Measurements from ENCODE around the gene C12orf42.
A peak's percentile ranks its signal among the peaks of the same experiment; 100 is the strongest.

Gene C12orf42

DNA sequence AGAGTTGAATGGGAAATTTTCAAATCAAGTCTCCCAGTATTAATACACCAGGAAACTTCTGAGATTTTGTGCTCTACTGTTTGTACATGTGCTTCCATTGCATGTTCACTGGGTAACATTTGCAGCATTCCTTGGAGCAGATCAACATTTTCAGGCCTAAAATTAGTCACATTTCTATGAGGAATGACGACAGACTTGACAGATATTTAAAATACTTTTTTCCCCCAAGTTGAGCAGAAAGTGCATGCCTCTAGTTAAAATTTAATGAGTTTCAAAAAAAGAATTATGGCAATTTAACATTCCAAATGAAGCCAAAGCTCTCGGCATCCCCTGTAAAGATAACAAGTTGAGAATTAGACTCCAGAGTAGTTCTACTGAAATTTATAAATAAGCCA lies 72.3 kb downstream of the C12orf42 start:
- DNase-seq, result no peak

DNA sequence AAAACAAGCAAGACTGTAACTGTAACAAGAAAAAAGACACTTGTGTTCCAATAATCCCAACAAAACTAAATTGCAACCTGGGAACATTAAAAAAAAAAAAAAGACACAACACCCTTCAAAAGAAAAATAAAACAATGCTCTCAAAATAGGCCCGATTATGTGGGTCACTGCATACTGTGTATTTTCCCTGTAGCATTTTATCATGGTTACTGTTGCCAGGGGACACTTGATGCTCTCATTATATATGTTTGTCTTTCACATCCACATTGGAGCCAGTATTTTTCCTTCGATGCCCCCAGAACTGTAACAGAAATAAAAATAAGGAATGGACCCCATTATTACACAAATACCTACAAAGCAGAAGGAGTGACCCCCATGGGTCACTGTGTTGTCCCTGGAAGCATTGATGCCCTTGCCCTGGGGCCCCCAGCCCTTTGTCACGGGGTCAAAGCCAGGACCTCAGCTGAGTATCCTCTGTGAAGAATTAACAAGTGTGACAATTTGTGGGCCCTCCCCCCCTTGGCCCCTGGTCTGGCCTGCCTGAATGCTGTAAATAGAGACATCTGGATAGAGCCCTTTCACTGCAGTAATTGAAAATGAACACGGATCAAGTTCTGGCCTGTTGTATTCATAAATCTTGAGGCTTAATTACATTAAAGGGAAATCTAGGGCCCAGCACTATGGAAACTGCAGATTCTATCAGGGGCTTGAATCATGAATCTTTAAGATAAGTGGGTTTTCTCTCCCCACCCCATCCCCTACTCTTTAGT lies 72.8 kb downstream of the C12orf42 start:
- peak; percentile 33 for DNase-seq

DNA sequence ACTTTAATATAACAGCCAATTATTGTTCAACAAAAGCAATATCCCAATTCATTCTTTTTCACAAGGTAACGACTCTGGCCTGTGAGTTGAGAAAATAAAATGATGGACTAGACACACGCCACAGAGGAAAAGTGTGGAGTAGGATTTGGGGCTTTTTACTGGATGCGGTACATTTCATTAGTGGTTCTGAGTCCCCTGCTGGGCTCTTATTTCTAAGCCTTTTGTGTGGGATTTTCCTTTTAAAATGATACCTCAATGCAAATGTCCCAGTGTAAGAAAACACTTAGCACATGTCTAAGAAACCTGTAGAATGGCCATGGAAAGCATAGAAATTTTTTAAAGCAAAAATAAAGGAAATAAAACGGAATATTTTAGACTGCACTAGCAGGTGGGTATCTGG lies 73.4 kb downstream of the C12orf42 start:
- DNase-seq, result no peak

DNA sequence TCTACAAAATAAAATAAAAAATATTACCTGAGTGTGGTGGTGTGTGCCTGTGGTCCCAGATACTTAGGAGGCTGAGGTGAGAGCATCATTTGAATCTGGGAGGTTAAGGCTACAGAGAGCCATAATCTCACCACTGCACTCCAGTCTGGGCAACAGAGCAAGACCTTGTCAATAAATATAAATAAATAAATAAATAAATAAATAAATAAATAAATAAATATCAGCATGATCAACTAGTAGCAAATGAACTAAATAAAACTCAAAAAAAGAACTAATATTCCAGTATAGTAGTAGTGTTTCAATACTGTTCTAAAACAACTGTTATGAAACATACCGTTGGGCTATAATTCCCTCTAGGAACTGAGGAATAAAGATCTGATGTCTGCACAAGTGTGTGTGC lies 74.4 kb downstream of the C12orf42 start:
- no peak for DNase-seq

DNA sequence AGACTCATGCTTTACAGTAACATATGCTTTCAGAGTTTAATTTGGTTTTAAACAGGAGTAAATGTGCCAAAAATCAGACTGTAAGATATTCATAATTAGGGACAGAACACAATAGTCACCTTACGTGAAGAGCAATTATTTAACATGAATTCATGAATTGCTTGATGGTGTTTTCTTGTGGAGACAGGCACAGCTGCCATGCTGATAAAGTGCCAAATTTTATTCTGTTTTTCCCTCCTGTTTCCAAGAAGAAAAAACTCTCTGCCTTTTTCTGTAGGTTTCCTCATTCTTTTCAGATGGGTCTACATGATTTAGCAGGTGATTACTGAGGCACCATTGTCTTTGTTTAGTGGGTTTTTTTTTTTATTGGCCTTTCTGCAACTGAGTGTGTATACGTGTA lies 80.1 kb downstream of the C12orf42 start:
- no peak for DNase-seq

DNA sequence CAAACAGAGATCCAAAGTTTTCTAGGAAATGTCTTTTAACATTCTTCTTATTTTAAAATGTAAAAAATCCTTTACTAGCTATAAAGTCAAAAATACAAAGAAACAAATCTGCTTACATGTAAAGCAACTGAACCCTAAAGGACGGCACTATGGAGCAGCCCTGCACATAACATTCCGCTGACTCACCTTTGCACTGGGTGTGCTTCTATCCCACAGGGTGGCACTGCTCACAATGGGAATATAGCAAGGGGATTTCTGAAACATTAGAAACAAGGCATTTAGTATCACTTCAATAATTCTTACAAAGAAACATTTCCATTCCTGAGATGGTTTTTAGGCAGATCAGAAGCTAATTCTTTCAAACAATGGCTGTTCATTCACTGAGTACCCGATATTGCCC lies 94.3 kb downstream of the C12orf42 start:
- DNase-seq, result no peak

DNA sequence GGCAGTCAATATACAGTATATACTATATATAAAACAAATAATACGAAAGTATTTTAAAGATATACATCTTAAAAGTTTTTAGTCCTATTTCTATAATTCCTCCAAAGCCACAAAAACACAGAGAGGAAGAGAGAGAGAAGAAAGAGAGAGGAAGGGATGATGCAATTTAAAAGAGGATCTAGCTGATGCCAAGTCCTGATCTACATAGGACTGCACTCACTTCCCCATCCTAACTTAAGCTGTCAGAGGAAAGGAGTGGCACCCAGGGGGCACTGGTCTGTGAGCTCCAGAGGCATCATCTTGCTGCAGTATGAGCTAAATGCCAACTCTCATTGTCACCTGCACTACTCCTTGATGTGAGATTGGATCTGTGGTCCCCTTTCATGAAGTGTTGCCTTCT lies 95.8 kb downstream of the C12orf42 start:
- DNase-seq, result no peak

DNA sequence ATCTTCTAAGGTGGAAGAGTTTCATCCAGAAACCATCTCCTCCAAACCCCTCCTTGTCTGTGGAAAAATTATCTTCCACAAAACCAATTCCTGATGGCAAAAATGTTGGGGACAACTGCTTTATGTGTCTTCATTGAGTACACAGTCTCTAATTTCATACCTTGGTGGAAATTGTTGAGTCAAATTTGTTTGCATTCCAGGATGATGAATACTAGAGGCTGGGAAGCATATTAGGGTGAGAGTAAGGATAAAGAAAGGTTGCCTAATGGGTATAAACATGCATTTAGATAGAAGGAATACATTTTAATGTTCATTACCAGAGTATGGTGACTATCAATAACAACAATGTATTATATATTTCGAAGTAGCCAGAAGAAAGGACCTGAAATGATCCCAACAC lies 98.2 kb downstream of the C12orf42 start:
- DNase-seq, result no peak

DNA sequence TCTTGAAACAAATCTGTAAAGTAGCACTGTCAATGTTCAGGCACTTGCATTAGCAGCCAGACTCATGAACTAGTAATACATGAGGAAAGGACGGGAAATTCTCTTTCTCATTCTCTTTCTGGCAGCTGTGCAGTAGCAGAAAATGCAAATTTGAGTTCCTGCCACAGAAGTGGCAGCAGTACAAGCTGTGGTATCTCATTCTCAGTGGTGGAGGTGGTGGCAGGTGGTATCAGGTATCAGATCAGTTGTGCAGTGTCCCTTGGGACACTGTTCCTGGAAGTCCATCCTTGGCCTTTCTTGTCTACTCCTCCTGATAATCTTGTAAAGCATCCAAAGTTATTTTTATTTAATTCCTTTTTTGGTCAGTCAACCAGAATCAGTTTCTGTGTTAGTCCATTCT lies 103.0 kb downstream of the C12orf42 start:
- DNase-seq, result no peak

DNA sequence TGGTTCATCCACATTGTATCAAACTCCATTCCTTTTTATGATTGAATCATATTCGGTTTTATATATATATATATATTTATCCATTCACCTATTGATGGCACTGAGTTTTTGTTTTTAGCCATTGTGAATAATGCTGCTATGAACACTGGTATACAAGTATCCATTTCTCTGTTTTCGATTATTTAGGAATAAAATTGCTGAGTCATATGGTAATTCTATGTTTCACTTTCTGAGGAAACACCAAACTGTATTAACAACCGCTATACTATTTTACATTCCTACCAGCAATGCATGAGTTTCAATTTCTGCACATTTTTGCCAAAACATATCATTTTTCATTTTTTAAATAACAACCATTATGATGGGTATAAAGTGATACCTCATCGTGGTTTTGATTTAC lies 104.7 kb downstream of the C12orf42 start:
- DNase-seq, result no peak

DNA sequence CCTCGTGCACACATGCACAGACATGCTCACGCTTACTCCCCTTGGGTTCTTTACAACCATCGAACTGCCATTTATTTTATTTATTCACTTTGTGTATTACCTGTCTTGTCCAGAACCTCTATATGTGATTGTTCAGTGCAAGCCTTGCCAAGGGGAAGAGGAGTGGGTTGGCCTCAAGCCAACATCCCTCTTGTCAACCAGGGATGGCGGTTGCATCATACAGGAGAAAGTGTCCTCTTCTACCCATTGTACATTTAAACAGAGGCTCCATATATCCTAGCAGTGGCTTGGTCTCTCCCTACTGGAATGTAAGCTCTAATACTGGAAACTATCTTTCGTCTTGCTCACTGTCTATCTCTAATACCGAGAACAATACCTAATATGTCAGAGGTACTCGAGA lies 108.4 kb downstream of the C12orf42 start:
- peak; percentile 88 for DNase-seq

DNA sequence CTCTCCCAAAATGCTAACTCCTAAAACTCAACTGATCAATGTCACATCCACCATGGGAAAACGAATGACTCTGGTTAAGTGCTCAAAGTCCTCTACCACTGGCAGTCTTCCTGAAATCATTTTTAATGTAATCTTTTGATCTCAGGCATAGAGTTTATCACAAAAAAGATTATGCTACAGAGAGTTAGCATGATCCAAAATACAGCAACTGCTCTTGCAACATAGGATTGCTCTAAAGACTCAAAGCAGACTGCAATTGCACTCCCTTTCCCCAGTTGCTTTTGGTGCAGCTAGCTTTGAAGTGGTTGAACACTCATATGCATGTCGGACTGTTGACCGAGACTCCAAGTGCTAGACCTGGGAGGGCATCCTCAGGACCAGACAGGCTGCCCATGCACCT lies 109.3 kb downstream of the C12orf42 start:
- no peak for DNase-seq

DNA sequence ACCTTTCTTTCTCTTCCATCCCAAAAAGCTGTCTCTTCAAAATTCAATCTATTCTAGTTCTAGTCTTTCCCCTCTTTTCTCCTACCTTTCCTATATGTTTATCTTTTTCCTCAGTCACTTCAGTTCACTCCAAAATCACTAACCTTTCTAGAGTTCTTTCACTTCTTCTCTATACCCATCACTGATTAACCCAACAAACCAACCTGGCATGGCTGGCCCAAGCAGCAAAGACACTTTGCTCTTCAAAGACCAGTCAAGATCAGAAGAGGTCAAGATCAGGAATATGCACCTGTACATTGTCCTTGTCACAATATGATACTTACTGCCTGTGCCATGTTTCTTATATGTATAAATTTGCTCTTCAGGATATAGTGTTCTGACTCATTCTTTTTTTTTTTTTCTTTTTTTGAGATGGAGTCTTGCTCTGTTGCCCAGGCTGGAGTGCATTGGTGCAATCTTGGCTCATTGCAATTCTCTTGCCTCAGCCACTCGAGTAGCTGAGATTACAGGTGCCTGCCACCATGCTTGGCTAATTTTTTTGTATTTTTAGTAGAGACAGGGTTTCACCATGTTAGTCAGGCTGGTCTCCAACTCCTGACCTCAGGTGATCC lies 112.9 kb downstream of the C12orf42 start:
- no peak for DNase-seq

DNA sequence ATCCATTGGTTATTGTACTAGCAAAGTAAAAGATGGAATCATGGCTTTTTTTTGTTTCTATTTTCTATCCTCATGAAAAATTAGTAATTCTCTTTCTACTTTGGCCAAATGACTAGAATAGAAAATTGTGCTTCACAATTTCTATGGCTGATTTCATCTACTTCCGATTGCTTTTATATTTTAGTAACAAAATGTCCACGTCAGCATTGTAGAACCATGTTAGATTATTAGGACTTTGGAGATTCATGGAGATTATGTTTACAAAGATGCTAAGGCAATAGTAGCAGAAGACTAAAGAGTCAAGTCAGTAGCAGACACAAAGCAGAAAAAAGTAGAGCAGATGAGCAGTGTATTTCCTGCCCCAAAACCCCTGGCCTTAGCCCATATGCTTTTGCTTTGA lies 113.6 kb downstream of the C12orf42 start:
- DNase-seq, result no peak

DNA sequence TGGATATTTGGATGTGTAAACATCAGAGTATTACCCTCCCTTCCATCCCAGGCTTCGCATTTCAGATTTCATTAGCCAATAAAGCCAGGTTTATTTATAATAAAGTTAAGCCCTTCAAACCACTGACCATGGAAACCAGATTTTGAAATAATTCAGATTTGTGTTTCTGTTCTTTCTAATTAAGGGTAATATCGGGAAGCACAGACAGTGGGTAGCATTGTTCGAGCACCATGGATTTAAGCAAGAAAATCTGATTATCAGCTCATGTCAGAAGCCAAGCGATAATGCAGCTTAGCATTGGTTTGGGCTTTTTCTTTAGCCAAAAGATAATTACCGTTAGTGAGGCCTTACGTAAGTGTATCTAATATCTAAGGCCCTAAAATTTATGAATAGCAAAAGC lies 116.1 kb downstream of the C12orf42 start:
- DNase-seq, result no peak

DNA sequence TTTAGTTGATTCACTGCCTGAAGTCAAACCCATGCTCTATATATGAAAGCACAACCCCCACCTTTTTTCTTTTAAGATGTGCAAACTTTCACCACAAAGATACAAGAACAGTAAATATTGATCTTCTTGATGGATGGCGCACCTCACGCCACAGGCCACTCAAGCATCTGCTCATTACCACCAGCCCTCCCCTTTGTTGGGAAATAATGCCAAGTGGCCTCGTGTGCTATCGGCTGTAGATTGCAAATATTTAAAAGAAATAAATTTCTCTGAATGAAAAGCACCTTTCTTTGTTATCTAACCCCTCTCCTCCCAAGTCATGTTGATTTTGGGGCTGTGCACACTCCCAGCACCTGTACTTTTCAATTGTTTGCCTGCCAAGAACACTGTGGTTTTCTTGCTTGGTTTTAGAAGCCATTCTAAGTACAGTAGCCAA lies 122.7 kb downstream of the C12orf42 start:
- DNase-seq, result peak; percentile 59

DNA sequence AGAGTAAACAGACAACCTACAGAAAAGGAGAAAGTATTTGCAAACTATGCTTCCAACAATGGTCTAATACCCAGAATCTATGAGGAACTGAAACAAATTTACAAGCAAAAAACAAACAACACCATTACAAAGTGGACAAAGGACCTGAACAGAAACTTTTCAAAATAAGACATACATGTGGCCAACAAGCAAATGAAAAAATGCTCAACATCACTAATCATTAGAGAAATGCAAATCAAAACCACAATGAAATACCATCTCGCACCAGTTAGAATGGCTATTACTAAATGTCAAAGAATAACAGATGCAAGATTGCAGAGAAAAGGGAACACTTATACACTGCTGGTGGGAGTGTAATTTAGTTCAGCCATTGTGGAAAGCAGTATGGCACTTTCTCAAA lies 125.8 kb downstream of the C12orf42 start:
- DNase-seq, result no peak

DNA sequence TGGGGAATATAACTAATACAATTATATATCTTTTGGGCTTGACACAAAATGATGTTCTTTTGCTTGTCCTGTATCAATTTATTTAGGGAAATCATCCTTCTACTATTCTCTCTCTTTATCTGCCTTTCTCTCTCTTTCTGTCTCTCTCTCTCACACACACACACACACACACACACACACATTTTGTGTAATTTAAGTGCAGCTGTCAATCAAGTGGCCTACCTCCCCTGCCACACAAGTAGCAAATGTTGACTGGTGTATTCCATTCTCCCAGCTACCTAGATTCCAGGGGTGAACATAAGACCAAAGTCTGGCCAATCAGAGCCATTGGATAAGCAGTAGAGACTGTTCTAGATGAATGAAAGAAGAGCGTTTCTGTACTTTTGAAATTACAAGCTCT lies 127.6 kb downstream of the C12orf42 start:
- no peak for DNase-seq

DNA sequence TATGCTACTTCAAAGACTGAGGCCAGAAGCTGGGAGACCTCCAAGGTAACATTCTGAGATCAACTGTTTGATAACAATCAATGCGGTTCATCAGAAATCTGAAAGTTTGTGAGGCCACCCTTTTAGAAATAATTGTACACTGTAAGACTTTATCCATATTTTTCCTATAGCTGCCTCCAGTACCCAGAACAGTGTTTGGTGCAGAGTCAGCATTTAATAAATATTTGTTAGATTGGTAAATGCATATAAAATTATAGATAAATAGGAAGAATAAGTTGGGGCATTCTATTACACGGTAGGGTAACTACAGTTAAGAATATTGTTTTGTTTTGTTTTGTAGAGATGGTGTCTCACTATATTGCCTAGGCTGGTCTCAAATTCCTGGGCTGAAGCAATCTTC lies 141.4 kb downstream of the C12orf42 start:
- no peak for DNase-seq

DNA sequence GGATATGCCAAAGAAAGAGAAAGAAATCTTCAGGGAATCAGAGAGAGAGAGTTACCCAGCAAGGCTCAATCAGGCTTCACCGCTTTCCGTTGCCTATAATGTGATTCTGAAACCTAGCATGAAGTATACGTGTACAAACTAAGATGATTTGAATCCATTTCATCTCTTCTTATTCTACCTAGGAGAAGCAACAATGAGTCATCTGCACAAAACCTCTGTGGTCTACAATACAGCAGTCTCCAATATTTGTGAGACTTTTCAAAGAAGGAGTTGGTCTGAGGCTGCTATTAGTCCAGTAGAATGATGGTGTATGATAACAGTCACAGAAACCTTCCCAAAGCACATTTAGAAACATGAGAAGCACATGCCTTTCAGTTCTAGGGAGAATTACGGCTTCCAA lies 141.9 kb downstream of the C12orf42 start:
- no peak for DNase-seq

DNA sequence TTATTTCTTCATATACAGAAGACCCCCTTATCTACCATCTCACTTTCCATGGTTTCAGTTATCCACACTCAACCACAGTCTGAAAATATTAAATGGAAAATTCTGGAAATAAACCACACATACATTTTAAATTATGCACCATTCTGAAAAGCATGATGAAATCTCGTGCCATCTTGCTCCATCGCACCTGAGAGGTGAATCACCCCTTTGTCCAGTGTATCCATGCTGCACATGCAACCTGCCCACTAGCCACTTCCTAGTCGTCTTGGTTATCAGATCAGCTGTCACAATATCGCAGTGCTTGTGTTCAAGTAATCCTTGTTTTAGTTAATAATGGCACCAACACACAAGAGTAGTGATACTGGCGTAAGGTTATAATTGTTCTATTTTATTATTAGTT lies 145.7 kb downstream of the C12orf42 start:
- DNase-seq, result no peak

DNA sequence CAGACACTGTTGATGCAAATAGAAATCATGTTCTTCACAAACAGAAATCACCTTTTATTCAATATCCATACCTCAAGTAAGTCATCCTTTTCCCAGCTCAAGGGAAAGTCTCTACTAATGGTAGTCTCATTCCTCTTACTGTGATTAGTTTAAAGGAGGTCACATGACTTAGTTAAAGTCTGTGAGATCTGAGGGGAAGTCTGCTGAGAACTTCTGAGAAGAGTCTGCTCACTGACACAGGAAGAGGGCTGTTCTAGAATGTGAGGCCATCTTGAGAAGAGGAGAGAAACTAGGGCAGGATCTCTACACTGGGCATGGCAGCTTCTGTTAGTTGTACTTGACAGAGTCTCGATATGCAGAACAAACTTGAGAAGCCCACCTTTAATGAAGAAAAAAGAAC lies 146.8 kb downstream of the C12orf42 start:
- no peak for DNase-seq

DNA sequence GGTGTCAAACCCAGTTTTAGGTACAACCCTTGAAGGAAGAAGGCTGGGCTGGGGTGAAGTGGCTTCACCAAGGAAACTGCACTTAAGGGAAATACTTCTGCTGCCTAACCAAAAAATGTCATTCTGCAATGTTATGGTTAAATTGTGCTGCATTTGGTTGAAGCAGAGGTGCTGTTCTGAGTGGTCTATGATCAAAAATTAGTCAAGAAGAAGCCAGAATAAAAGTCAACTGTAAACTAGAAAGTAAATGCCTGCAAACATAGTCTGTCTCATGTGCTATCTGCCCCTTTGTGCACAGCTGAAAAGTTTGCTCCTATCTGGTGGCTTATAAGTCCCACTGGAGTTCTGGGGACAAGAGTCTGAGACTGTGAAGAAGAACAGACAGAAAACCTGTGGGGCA lies 158.8 kb downstream of the C12orf42 start:
- no peak for DNase-seq

DNA sequence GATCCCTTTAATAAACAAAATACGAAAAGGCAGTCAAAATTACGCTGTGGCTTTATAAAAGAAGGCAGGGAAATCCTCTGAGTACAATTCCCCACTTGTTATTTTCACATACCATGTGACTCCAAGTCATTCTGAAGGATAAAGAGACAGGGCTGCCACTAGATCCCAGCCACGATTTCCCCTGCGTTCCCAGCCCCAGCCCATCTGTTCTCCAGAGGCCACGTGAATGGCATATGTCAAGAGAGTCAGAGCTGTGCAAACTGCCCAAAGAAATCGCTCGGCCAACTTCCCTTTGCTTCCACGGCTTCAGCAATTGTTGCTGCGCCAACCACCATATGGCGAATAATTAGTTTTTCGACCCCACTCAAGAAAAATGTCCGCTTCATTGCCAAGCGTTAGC lies 161.3 kb downstream of the C12orf42 start:
- no peak for DNase-seq

DNA sequence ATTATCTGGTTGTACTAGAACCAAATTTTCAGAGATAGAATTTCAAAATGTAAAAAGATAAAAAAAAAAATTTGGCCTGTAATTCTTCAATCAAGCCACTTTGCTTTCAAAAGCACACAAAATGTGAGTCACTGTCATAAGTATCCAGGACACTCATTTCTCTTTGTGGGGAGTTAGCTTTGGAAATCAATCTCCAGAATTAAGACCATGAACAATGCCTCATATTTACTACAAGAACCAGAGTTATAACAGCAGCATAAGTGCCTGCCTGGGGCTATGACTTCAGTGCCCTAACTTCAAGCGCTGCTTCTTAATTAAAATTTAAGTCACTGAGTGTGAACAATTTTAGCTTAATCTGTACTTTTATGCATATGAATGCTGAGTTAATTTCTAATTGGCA lies 162.1 kb downstream of the C12orf42 start:
- no peak for DNase-seq
